GM10266 (cell line): ENCODE results near the gene RXRB.

ENCODE experiments used
- DNase-seq: peaks from one replicate; pipeline ENCODE4 v3.0.0; 2012; ENCODE audit errors: extremely low spot score
- TF ChIP-seq, protein P1 (sequence below): IDR thresholded peaks from 2 replicates; pipeline ENCODE4 v1.5.1; 2012; ENCODE audit warnings: mild to moderate bottlenecking, low read depth; ENCODE audit not compliant: control insufficient read depth, insufficient read depth; ENCODE audit errors: missing control alignments

Gene RXRB

DNA sequence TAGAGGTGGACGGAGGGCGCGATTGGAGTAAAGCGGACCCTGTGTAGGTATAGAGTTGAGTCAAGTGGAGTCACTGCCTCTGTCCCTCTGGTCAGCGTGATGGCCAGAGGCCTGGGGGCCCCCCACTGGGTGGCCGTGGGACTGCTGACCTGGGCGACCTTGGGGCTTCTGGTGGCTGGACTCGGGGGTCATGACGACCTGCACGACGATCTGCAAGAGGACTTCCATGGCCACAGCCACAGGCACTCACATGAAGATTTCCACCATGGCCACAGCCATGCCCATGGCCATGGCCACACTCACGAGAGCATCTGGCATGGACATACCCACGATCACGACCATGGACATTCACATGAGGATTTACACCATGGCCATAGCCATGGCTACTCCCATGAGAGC, 681 bp upstream of the RXRB start:
- DNase-seq = no peak

DNA sequence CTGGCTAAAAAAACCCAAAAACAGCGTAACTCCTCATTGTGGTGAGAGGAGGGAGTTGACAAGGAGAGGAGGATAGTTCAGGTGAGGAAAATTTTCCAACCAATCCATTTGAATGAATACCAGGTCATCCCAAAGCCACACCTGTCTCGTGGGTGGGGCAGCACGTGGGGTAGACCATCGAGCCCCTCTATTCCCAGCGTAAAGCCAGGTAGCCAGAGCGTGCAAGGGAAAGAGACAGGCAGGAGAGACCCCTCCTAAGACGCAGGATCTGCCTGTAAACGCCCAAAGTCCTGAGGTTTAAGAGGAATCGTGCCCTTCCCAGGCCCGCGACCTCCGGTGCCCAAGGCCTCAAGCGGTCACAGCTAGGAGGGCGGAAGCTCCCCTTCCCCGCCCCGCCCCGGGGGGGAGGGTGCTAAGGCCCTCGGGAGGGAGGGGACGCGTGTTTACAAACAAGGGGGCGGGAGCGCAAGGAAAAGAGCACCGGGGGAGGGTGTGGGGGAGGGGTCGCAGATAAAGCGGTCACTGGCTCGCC, 712 bp downstream of the RXRB start:
- DNase-seq = peak; percentile 89
- TF ChIP-seq, protein P1, sequence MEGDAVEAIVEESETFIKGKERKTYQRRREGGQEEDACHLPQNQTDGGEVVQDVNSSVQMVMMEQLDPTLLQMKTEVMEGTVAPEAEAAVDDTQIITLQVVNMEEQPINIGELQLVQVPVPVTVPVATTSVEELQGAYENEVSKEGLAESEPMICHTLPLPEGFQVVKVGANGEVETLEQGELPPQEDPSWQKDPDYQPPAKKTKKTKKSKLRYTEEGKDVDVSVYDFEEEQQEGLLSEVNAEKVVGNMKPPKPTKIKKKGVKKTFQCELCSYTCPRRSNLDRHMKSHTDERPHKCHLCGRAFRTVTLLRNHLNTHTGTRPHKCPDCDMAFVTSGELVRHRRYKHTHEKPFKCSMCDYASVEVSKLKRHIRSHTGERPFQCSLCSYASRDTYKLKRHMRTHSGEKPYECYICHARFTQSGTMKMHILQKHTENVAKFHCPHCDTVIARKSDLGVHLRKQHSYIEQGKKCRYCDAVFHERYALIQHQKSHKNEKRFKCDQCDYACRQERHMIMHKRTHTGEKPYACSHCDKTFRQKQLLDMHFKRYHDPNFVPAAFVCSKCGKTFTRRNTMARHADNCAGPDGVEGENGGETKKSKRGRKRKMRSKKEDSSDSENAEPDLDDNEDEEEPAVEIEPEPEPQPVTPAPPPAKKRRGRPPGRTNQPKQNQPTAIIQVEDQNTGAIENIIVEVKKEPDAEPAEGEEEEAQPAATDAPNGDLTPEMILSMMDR = no peak

More for the DNA sequence above, 681 bp upstream of the RXRB start:
- TF ChIP-seq, protein P1 = peak; percentile 23

DNA sequence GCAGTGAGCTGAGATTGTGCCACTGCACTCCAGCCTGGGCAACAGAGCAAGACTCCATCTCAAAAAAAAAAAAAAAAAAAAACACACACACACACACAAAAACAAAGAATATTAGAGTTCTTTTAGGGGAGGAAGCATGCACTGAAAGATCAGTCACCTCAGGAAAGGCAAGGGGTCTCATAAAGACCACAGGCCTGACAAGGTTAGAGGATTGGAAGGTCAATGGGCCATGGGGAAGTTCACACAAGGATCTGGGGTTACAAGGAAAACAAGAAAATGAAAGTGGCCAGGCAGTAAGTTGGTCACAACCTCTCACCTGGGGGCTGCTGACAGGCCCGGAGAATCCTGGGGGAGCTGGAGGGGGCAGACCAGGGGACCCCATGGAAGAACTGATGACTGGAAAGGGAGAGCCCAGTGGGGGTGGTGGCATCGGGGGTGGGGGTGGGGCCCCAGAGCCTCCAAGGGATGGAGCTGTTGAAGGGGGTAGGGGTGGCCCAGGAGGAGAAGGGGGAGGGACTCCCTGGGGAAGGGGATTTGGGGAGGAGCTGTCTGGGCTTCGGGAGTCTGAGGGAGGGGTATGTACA, 1.5 kb downstream of the RXRB start:
- DNase-seq = no peak
- TF ChIP-seq, protein P1 = no peak

DNA sequence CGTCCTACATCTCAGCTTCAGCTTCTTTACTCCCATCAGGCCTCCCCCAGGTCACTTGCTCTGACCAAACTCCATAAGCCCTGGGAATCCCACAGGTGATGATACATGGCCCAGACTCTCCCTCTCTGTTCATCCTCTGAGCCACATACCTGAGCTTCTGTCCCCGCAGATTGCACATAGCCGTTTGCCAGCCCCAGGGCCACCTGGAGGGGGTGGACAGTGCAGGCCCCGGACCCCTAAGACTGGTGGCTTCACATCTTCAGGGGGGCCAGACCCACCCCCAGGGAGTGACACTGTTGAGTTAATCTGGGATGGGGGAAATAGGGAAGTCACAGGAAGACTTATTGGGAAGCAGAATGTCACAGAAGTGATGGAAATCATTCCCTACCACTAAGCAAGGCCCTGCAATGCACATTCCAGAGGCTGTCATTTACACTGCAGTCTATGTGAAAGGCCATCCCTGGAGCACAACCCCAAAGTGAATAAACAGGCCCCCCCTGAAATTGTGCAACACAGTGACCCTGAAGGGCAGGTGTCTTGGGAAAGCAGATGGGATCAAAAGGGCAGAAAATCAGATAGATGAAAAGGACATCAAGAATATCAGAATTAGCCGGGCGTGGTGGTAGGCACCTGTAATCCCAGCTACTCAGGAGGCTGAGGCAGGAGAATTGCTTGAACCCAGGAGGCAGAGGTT, 2.2 kb downstream of the RXRB start:
- TF ChIP-seq, protein P1 = no peak
- DNase-seq = no peak

DNA sequence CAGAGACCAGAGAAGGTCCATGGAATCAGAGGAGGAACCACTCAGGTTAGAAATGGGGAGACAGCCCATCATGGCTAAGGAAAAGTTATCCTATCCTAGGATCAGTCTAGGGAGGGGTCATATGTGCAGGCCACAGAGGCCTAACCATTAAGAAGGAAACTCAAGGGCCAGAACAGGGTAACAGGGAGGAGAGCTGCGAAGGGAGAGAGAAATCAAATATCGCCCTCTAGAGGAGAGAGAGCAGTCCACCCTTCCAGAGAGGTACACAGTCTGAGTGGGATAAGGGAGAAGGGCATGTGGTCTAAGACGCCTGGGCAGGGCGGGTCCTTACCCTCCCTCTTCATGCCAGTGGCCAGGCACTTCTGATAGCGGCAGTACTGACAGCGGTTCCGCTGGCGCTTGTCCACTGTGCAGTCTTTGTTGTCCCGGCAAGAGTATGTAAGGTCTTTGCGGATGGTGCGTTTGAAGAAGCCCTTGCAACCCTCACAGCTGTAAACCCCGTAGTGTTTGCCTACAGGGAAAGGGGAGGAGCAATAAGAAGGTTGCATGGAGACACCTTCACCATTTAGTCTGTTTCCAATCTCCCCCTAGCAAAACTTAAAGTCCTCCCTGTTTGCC, 2.9 kb downstream of the RXRB start:
- TF ChIP-seq, protein P1 = peak; percentile 74

DNA sequence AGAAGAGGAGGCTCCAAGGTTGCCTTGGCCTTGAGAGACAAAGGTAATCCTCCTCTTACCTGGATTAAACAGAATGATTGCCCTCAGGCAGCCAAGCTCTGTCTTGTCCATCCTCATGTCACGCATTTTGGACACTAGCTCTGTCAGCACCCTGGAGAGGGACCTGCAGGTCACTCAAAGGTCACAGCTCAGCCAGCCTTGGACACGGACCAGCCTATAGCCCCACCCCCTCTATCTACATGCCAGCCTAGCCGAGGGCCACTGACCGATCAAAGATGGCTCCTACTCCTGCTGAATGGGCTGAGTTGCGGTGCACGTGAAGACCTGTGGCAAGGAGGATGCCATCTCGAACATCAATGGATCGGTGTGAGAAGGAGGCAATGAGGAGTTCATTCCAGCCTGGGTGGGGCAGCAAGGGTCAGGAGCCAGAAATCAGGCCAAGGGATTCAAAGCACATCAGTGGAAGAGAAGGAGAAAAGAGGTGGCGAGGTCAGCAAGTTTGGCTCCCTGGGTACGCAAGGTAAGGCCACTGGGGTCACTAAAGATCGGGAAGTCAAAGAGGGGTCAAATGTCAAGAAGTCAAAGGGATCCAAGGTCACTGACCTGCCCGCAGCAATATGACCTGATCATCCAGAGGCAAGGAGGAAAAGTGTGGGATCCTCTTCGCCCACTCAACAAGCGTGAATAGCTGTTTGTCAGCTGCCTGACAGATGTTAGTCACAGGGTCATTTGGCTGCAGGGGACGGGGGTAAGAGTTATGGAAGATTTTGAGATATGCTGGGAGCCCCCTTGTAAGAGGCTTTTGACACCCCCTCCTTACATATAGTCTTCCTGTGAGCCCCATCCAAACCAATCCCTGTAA, 4.9 kb downstream of the RXRB start:
- DNase-seq = no peak
- TF ChIP-seq, protein P1 = no peak

More for the DNA sequence above, 2.9 kb downstream of the RXRB start:
- DNase-seq = peak; percentile 83
